H1 (cell line): ENCODE results near the gene SMYD3.

ENCODE experiments used
- ATF3 ChIP-seq: IDR thresholded peaks from 2 replicates; pipeline ENCODE4 v1.6.1; 2011; ENCODE audit warnings: low read depth, mild to moderate bottlenecking, low read length; ENCODE audit not compliant: insufficient read depth
- CTCF ChIP-seq, 3 experiments: IDR thresholded peaks; 1 replicate in 2 of 3; 2 replicates in 1 of 3; pipeline versions ENCODE4 v1.5.1 to v1.6.1; 2011; ENCODE audit warnings: low read length in 3 of 3, mild to moderate bottlenecking in 3 of 3, inconsistent platforms in 2 of 3, low read depth in 1 of 3, moderate library complexity in 1 of 3; ENCODE audit not compliant: insufficient read depth in 1 of 3; ENCODE audit errors: control extremely low read depth in 1 of 3
- FOSL1 ChIP-seq: IDR thresholded peaks from 2 replicates; pipeline ENCODE4 v1.6.1; 2011; ENCODE audit warnings: mild to moderate bottlenecking, low read depth, low read length, moderate library complexity; ENCODE audit not compliant: insufficient read depth
- YY1 ChIP-seq: IDR thresholded peaks from 2 replicates; pipeline ENCODE4 v1.6.1; 2011; ENCODE audit warnings: low read depth, mild to moderate bottlenecking, low read length
- TF ChIP-seq, protein P1 (sequence below): IDR thresholded peaks from 2 replicates; pipeline ENCODE4 v1.6.1; 2012; ENCODE audit warnings: inconsistent platforms

GRCh38 chr1:246278371-246278770, 228.7 kb downstream of the SMYD3 start:
- no peak for TF ChIP-seq CTCF (IDR thresholded peaks at IDR 0.05; ENCODE audit: control extremely low read depth in 1 of 3, insufficient read depth in 1 of 3, low read depth in 1 of 3, low read length in 3 of 3)
- TF ChIP-seq YY1 = no peak
- no peak for TF ChIP-seq ATF3
- TF ChIP-seq, protein P1, sequence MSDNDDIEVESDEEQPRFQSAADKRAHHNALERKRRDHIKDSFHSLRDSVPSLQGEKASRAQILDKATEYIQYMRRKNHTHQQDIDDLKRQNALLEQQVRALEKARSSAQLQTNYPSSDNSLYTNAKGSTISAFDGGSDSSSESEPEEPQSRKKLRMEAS = no peak
- TF ChIP-seq FOSL1 = no peak
